Endothelial cell (in vitro differentiated cells): ENCODE results near the gene MPND. TPM values are rescaled to one million over a fixed set of nuclear protein-coding genes. Genes with fewer than 3 reads are reported as not detected.

ENCODE experiments used
- DNase-seq: peaks from one replicate; pipeline ENCODE4 v3.0.0; 2021; ENCODE audit warnings: low spot score
- H3K27ac Mint-ChIP-seq: one replicate; pipeline ENCODE4 v1.8.0; 2021; ENCODE audit warnings: mixed read lengths, inconsistent platforms; ENCODE audit not compliant: unreplicated experiment
- H3K27me3 Mint-ChIP-seq: one replicate; pipeline ENCODE4 v1.8.0; 2021; ENCODE audit warnings: mild to moderate bottlenecking, moderate library complexity, mixed read lengths, inconsistent platforms; ENCODE audit not compliant: unreplicated experiment
- H3K36me3 Mint-ChIP-seq: one replicate; pipeline ENCODE4 v1.8.0; 2021; ENCODE audit warnings: mild to moderate bottlenecking, low read depth, mixed read lengths, inconsistent platforms; ENCODE audit not compliant: unreplicated experiment
- H3K4me1 Mint-ChIP-seq: one replicate; pipeline ENCODE4 v1.8.0; 2021; ENCODE audit warnings: mild to moderate bottlenecking, mixed read lengths, inconsistent platforms; ENCODE audit not compliant: unreplicated experiment
- H3K4me3 Mint-ChIP-seq: one replicate; pipeline ENCODE4 v1.8.0; 2021; ENCODE audit warnings: mild to moderate bottlenecking, mixed read lengths, inconsistent platforms; ENCODE audit not compliant: unreplicated experiment
- H3K9me3 Mint-ChIP-seq: one replicate; pipeline ENCODE4 v1.8.0; 2021; ENCODE audit warnings: mixed read lengths, inconsistent platforms; ENCODE audit not compliant: unreplicated experiment
- total RNA-seq: library from RNA; stranded (reverse); fragmentation: NEBNext Ultra II Directional; extraction: Animal tissue kit (Norgen Biotek cat#: 25700); gene quantifications from one replicate; pipeline ENCODE4 v1.2.1, GENCODE V29; 2021; ENCODE audit not compliant: unreplicated experiment
- TF ChIP-seq, protein P1 (sequence below): fragments of 200-600 bp; sonication (generic); IDR thresholded peaks from one replicate; pipeline ENCODE4 v1.5.0; 2021; ENCODE audit warnings: antibody characterized with exemption; ENCODE audit not compliant: unreplicated experiment

MPND gene
- total RNA-seq, 1 donor from 2014 or later = 18.3 TPM

GRCh38 chr19:4329858-4330257, 13.5 kb upstream of the MPND start:
- H3K27ac Mint-ChIP-seq = no peak overlapping the region
- no peak for DNase-seq
- H3K27me3 Mint-ChIP-seq = peaks cover 9% of the 10 kb centered on the region
- H3K36me3 Mint-ChIP-seq = peaks cover 25% of the 10 kb centered on the region
- no peak overlapping the region for H3K4me3 Mint-ChIP-seq
- TF ChIP-seq, protein P1, sequence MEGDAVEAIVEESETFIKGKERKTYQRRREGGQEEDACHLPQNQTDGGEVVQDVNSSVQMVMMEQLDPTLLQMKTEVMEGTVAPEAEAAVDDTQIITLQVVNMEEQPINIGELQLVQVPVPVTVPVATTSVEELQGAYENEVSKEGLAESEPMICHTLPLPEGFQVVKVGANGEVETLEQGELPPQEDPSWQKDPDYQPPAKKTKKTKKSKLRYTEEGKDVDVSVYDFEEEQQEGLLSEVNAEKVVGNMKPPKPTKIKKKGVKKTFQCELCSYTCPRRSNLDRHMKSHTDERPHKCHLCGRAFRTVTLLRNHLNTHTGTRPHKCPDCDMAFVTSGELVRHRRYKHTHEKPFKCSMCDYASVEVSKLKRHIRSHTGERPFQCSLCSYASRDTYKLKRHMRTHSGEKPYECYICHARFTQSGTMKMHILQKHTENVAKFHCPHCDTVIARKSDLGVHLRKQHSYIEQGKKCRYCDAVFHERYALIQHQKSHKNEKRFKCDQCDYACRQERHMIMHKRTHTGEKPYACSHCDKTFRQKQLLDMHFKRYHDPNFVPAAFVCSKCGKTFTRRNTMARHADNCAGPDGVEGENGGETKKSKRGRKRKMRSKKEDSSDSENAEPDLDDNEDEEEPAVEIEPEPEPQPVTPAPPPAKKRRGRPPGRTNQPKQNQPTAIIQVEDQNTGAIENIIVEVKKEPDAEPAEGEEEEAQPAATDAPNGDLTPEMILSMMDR = no peak
- H3K9me3 Mint-ChIP-seq = no peaks in the 10 kb centered on the region
- no peaks in the 10 kb centered on the region for H3K4me1 Mint-ChIP-seq

DNA sequence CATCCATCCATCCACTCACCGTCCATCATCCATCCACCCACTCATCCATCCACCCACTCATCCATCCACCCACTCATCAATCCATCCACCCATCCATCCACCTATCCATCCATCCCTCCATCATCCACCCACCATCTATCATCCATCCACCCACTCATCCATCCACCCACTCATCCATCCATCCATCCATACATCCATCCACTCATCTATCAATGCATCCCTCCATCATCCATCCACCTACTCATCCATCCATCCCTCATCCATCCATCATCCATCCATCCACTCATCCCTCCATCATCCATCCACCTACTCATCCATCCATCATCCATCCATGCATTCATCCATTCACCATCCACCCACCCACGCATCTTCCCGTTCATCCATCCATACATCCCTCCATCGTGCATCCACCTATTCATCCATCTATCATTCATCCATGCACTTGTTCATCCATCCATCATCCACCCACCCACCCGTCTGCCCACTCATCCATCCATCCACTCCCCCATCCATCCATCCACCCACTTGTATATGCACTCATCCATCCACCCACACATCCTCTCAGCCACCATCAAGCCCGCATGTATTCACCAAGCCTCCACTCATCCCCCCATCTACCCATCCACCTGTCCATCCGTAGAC, 8.3 kb upstream of the MPND start:
- H3K27ac Mint-ChIP-seq = no peak overlapping the region
- peaks cover 10% of the 10 kb centered on the region for H3K4me1 Mint-ChIP-seq
- DNase-seq = no peak
- TF ChIP-seq, protein P1 = no peak
- H3K27me3 Mint-ChIP-seq = peaks cover 4% of the 10 kb centered on the region
- peaks cover 24% of the 10 kb centered on the region for H3K36me3 Mint-ChIP-seq
- H3K4me3 Mint-ChIP-seq = peak overlapping the region; percentile 57
- no peaks in the 10 kb centered on the region for H3K9me3 Mint-ChIP-seq

DNA sequence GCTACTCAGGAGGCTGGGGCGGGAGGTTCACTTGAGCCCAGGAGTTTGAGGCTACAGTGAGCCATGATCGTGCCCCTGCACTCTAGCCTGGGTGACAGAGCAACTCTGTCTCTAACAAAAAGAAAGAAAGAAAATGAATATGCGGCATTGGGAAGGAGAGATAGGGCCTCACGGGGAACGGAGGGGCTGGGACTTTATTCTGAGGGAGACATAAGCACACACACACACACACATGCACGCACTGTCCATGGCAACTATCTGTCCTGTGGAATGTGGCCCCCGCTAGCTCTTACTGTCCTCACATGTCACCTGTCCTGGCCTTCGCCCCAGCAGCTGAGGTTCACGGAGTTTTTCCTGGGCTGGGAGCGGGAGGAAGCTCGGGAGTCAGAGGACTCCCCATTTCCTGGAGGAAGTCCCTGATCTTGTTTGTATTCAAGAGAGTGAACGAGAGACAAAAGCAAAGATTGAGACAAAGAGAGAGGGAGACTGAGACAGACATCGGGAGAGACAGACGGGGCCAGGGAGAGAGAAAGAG, 5.4 kb upstream of the MPND start:
- H3K36me3 Mint-ChIP-seq = peaks cover 24% of the 10 kb centered on the region
- TF ChIP-seq, protein P1 = no peak
- no peaks in the 10 kb centered on the region for H3K9me3 Mint-ChIP-seq
- H3K4me3 Mint-ChIP-seq = peak overlapping the region; percentile 90
- H3K27me3 Mint-ChIP-seq = peaks cover 7% of the 10 kb centered on the region
- no peak for DNase-seq
- H3K4me1 Mint-ChIP-seq = peaks cover 13% of the 10 kb centered on the region
- H3K27ac Mint-ChIP-seq = peak overlapping the region; percentile 99

- peaks cover 13% of the 10 kb centered on the region for H3K4me1 Mint-ChIP-seq
- H3K4me3 Mint-ChIP-seq = peak within 1 kb of the TSS; percentile 90
- H3K9me3 Mint-ChIP-seq = no peaks in the 10 kb centered on the region
- peak; percentile 37 for DNase-seq
- TF ChIP-seq, protein P1 = no peak
- H3K36me3 Mint-ChIP-seq = peaks cover 24% of the 10 kb centered on the region
- peaks cover 10% of the 10 kb centered on the region for H3K27me3 Mint-ChIP-seq
- H3K27ac Mint-ChIP-seq = peak within 1 kb of the TSS; percentile 99
Observed at GRCh38 chr19:4338441-4339355, 4.7 kb upstream of the MPND start, which contains the start of gene STAP2. STAP2 (minus strand) TSS chr19:4338827; CDS start chr19:4338753, 74 bp downstream.
